Measurements from ENCODE around the gene CHRNA5. TPM values are rescaled to one million over a fixed set of nuclear protein-coding genes. Genes with fewer than 3 reads are reported as not detected.
A peak's percentile ranks its signal among the peaks of the same experiment; 100 is the strongest.

The CHRNA5 gene
- total RNA-seq, 1 donor from 2014 or later: 23.0 TPM

DNA sequence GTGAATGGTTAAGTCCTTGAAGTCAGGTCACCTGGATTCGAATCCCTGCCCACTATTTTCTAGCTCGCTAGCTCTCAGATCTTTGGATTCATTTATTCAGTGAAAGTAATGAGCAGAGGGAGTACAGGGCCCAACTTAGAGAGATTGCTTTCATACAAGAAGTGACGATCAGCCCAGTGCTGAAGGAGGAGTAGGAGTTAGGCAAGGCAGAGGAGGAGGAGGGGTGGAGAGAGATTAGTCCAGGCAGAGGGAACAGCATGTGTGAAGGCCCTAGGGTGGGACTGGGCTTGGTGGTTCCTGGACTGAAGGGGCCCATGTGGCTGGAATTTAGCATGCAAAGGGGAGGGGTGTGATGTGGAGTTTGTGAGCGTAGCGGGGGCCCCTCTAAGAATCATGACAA, 3.8 kb upstream of the CHRNA5 start:
- H3K4me3 Mint-ChIP-seq: no peak overlapping the region
- H3K36me3 Mint-ChIP-seq (ENCODE audit: low read depth): no peaks in the 10 kb centered on the region
- DNase-seq (ENCODE audit: low read depth, low spot score): no peak
- H3K9me3 Mint-ChIP-seq: no peaks in the 10 kb centered on the region
- H3K27ac Mint-ChIP-seq (ENCODE audit: unreplicated experiment): no peak overlapping the region
- peaks cover 16% of the 10 kb centered on the region for H3K27me3 Mint-ChIP-seq (ENCODE audit: low read depth)
- peaks cover 12% of the 10 kb centered on the region for H3K4me1 Mint-ChIP-seq
- TF ChIP-seq, protein P1, sequence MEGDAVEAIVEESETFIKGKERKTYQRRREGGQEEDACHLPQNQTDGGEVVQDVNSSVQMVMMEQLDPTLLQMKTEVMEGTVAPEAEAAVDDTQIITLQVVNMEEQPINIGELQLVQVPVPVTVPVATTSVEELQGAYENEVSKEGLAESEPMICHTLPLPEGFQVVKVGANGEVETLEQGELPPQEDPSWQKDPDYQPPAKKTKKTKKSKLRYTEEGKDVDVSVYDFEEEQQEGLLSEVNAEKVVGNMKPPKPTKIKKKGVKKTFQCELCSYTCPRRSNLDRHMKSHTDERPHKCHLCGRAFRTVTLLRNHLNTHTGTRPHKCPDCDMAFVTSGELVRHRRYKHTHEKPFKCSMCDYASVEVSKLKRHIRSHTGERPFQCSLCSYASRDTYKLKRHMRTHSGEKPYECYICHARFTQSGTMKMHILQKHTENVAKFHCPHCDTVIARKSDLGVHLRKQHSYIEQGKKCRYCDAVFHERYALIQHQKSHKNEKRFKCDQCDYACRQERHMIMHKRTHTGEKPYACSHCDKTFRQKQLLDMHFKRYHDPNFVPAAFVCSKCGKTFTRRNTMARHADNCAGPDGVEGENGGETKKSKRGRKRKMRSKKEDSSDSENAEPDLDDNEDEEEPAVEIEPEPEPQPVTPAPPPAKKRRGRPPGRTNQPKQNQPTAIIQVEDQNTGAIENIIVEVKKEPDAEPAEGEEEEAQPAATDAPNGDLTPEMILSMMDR (conservative IDR thresholded peaks at IDR 0.05): no peak

- H3K4me3 Mint-ChIP-seq: peak overlapping the region; percentile 9
- no peaks in the 10 kb centered on the region for H3K9me3 Mint-ChIP-seq
- peaks cover 16% of the 10 kb centered on the region for H3K27me3 Mint-ChIP-seq (ENCODE audit: low read depth)
- peaks cover 24% of the 10 kb centered on the region for H3K4me1 Mint-ChIP-seq
- DNase-seq (ENCODE audit: low read depth, low spot score): no peak
- no peak overlapping the region for H3K27ac Mint-ChIP-seq (ENCODE audit: unreplicated experiment)
- H3K36me3 Mint-ChIP-seq (ENCODE audit: low read depth): no peaks in the 10 kb centered on the region
- TF ChIP-seq, protein P1 (conservative IDR thresholded peaks at IDR 0.05): no peak
Observed at GRCh38 chr15:78563092-78563491, 2.2 kb upstream of the CHRNA5 start.

DNA sequence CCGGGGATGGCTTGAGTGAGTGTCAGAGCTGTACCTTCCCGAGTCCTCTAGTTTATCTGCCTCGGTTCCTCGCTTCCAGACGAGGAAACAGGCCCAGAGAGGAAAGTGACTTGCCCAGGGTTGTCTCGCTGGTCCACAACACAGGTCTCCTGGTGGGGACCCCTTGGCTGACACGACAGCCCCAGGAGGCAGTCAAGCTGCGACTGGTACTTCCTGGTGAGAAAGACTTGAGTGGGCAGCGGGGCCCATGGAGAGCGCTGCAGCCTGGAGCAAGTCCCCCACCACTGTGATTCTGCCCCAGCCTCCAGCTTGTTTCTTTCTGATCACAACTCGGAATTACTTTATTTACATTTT, 600 bp upstream of the CHRNA5 start:
- peaks cover 24% of the 10 kb centered on the region for H3K4me1 Mint-ChIP-seq
- H3K9me3 Mint-ChIP-seq: no peaks in the 10 kb centered on the region
- peak overlapping the region; percentile 97 for H3K4me3 Mint-ChIP-seq
- H3K36me3 Mint-ChIP-seq (ENCODE audit: low read depth): no peaks in the 10 kb centered on the region
- H3K27ac Mint-ChIP-seq (ENCODE audit: unreplicated experiment): no peak overlapping the region
- H3K27me3 Mint-ChIP-seq (ENCODE audit: low read depth): peaks cover 16% of the 10 kb centered on the region
- no peak for DNase-seq (ENCODE audit: low read depth, low spot score)
- TF ChIP-seq, protein P1 (conservative IDR thresholded peaks at IDR 0.05): no peak

GRCh38 chr15:78565951-78566774, 843 bp downstream of the CHRNA5 start:
- peak overlapping the region; percentile 95 for H3K27ac Mint-ChIP-seq (ENCODE audit: unreplicated experiment)
- no peaks in the 10 kb centered on the region for H3K36me3 Mint-ChIP-seq (ENCODE audit: low read depth)
- TF ChIP-seq, protein P1 (conservative IDR thresholded peaks at IDR 0.05): peak; percentile 55
- H3K9me3 Mint-ChIP-seq: no peaks in the 10 kb centered on the region
- peak; percentile 8 for DNase-seq (ENCODE audit: low read depth, low spot score)
- H3K27me3 Mint-ChIP-seq (ENCODE audit: low read depth): peaks cover 16% of the 10 kb centered on the region
- peaks cover 24% of the 10 kb centered on the region for H3K4me1 Mint-ChIP-seq
- peak overlapping the region; percentile 97 for H3K4me3 Mint-ChIP-seq

GRCh38 chr15:78567531-78567930, 2.2 kb downstream of the CHRNA5 start:
- Mint-ChIP-seq H3K4me3 (peak overlapping the region; percentile 81), H3K9me3 (no peaks in the 10 kb centered on the region), H3K4me1 (peaks cover 24% of the 10 kb centered on the region), H3K36me3 (ENCODE audit: low read depth) (no peaks in the 10 kb centered on the region), H3K27ac (ENCODE audit: unreplicated experiment) (no peak overlapping the region), H3K27me3 (ENCODE audit: low read depth) (peaks cover 7% of the 10 kb centered on the region)
- TF ChIP-seq, protein P1 (conservative IDR thresholded peaks at IDR 0.05): no peak
- no peak for DNase-seq (ENCODE audit: low read depth, low spot score)

All from neural crest cell (in vitro differentiated cells).